ENCODE data around the gene ZNF208.
"Not testable (repeated sequence)": the region's sequence is repeated elsewhere in the genome, so short reads cannot be mapped to it uniquely, and the experiment has no call there.

The ZNF208 gene

GRCh38 chr19:21910318-21910717, 100.4 kb downstream of the ZNF208 start:
- no peaks in the 10 kb centered on the region for H3K4me1 Mint-ChIP-seq
- DNase-seq (no peak), ATAC-seq (no peak)
- no peak overlapping the region for H3K4me3 Mint-ChIP-seq
- H3K27ac Mint-ChIP-seq = no peak overlapping the region
- H3K27me3 Mint-ChIP-seq = no peaks in the 10 kb centered on the region
- no peaks in the 10 kb centered on the region for H3K36me3 Mint-ChIP-seq (ENCODE audit: low read depth)
- peaks cover 26% of the 10 kb centered on the region for H3K9me3 Mint-ChIP-seq

- no peaks in the 10 kb centered on the region for H3K36me3 Mint-ChIP-seq (ENCODE audit: low read depth)
- H3K4me1 Mint-ChIP-seq = no peaks in the 10 kb centered on the region
- no peak for DNase-seq
- no peak overlapping the region for H3K27ac Mint-ChIP-seq
- no peak overlapping the region for H3K4me3 Mint-ChIP-seq
- ATAC-seq = no peak
- no peaks in the 10 kb centered on the region for H3K27me3 Mint-ChIP-seq
- H3K9me3 Mint-ChIP-seq = peaks cover 28% of the 10 kb centered on the region
Observed at GRCh38 chr19:21908066-21908465, 102.7 kb downstream of the ZNF208 start.

- Mint-ChIP-seq H3K27ac (no peak overlapping the region), H3K4me1 (no peaks in the 10 kb centered on the region), H3K27me3 (no peaks in the 10 kb centered on the region), H3K9me3 (peaks cover 28% of the 10 kb centered on the region), H3K36me3 (ENCODE audit: low read depth) (no peaks in the 10 kb centered on the region), H3K4me3 (no peak overlapping the region)
- DNase-seq = no peak
- ATAC-seq = no peak
Observed at GRCh38 chr19:21907516-21907915, 103.2 kb downstream of the ZNF208 start.

- no peaks in the 10 kb centered on the region for H3K36me3 Mint-ChIP-seq (ENCODE audit: low read depth)
- ATAC-seq (no peak), DNase-seq (no peak)
- H3K4me3 Mint-ChIP-seq = no peak overlapping the region
- no peaks in the 10 kb centered on the region for H3K4me1 Mint-ChIP-seq
- peaks cover 28% of the 10 kb centered on the region for H3K9me3 Mint-ChIP-seq
- H3K27ac Mint-ChIP-seq = no peak overlapping the region
- no peaks in the 10 kb centered on the region for H3K27me3 Mint-ChIP-seq
Observed at GRCh38 chr19:21902571-21902970, 108.2 kb downstream of the ZNF208 start.

GRCh38 chr19:21901861-21902260, 108.9 kb downstream of the ZNF208 start:
- no peak for DNase-seq
- H3K9me3 Mint-ChIP-seq = peaks cover 35% of the 10 kb centered on the region
- H3K27me3 Mint-ChIP-seq = no peaks in the 10 kb centered on the region
- H3K36me3 Mint-ChIP-seq (ENCODE audit: low read depth) = no peaks in the 10 kb centered on the region
- no peak overlapping the region for H3K4me3 Mint-ChIP-seq
- H3K4me1 Mint-ChIP-seq = no peaks in the 10 kb centered on the region
- ATAC-seq = no peak
- no peak overlapping the region for H3K27ac Mint-ChIP-seq

- Mint-ChIP-seq H3K4me3 (no peak overlapping the region), H3K4me1 (no peaks in the 10 kb centered on the region), H3K9me3 (peaks cover 47% of the 10 kb centered on the region), H3K27me3 (no peaks in the 10 kb centered on the region), H3K27ac (no peak overlapping the region), H3K36me3 (ENCODE audit: low read depth) (no peaks in the 10 kb centered on the region)
- DNase-seq = no peak
- ATAC-seq = no peak
Observed at GRCh38 chr19:21900401-21900800, 110.3 kb downstream of the ZNF208 start.

- Mint-ChIP-seq H3K27ac (no peak overlapping the region), H3K9me3 (peaks cover 9% of the 10 kb centered on the region), H3K4me3 (no peak overlapping the region), H3K4me1 (no peaks in the 10 kb centered on the region), H3K36me3 (ENCODE audit: low read depth) (no peaks in the 10 kb centered on the region), H3K27me3 (no peaks in the 10 kb centered on the region)
- ATAC-seq (no peak), DNase-seq (no peak)
Observed at GRCh38 chr19:21891086-21891485, 119.7 kb downstream of the ZNF208 start.

- not testable (repeated sequence) for H3K4me3 Mint-ChIP-seq; H3K36me3 Mint-ChIP-seq (ENCODE audit: low read depth); H3K9me3 Mint-ChIP-seq; H3K27me3 Mint-ChIP-seq; H3K27ac Mint-ChIP-seq; H3K4me1 Mint-ChIP-seq; ATAC-seq
- peak; percentile 24 for DNase-seq
Observed at GRCh38 chr19:21890017-21890416, 120.7 kb downstream of the ZNF208 start.

GRCh38 chr19:21885516-21885915, 125.2 kb downstream of the ZNF208 start:
- not testable (repeated sequence) for H3K9me3 Mint-ChIP-seq; H3K4me3 Mint-ChIP-seq; H3K36me3 Mint-ChIP-seq (ENCODE audit: low read depth); DNase-seq; H3K27me3 Mint-ChIP-seq; H3K4me1 Mint-ChIP-seq; H3K27ac Mint-ChIP-seq; ATAC-seq

- ATAC-seq; H3K9me3 Mint-ChIP-seq; H3K27ac Mint-ChIP-seq; H3K36me3 Mint-ChIP-seq (ENCODE audit: low read depth); DNase-seq; H3K4me1 Mint-ChIP-seq; H3K4me3 Mint-ChIP-seq; H3K27me3 Mint-ChIP-seq: not testable (repeated sequence)
Observed at GRCh38 chr19:21884786-21885185, 126.0 kb downstream of the ZNF208 start.

- DNase-seq = no peak
- Mint-ChIP-seq H3K27ac (no peak overlapping the region), H3K27me3 (no peaks in the 10 kb centered on the region), H3K4me3 (no peak overlapping the region), H3K36me3 (ENCODE audit: low read depth) (no peaks in the 10 kb centered on the region), H3K9me3 (no peaks in the 10 kb centered on the region), H3K4me1 (no peaks in the 10 kb centered on the region)
- no peak for ATAC-seq
Observed at GRCh38 chr19:21883516-21883915, 127.2 kb downstream of the ZNF208 start.

Measured in activated naive CD8-positive, alpha-beta T cell treated with anti-CD3 and anti-CD28 coated beads, Interleukin-2, amount 50 U/mL, for 24 hours (primary cell).